HG03354 (cell line): ENCODE data around the gene EID2B.

ENCODE experiments used
- ATAC-seq: cut with Tn5 transposase; IDR thresholded peaks from one replicate; pipeline ENCODE4 v1.9.1; 2021; ENCODE audit warnings: mild to moderate bottlenecking; ENCODE audit not compliant: unreplicated experiment, poor library complexity, severe bottlenecking

The EID2B gene

GRCh38 chr19:39532233-39533002 lies at the start of gene EID2B:
Gene EID2B (minus strand): TSS chr19:39532852. CDS start chr19:39532802, 50 bp downstream.
- ATAC-seq = peak; percentile 86

GRCh38 chr19:39582442-39582841 lies 49.8 kb upstream of the EID2B start:
- ATAC-seq = no peak

- no peak for ATAC-seq
Measured at GRCh38 chr19:39568604-39569003, 36.0 kb upstream of the EID2B start.

- ATAC-seq = no peak
Measured at GRCh38 chr19:39566064-39566463, 33.4 kb upstream of the EID2B start.

- ATAC-seq = no peak
Measured at GRCh38 chr19:39563408-39563807, 30.8 kb upstream of the EID2B start.

GRCh38 chr19:39558624-39559117 lies 26.0 kb upstream of the EID2B start:
- no peak for ATAC-seq

GRCh38 chr19:39557811-39558623 lies 25.4 kb upstream of the EID2B start:
- no peak for ATAC-seq

GRCh38 chr19:39555883-39556282 lies 23.2 kb upstream of the EID2B start:
- ATAC-seq = no peak

GRCh38 chr19:39554701-39555311 lies 22.2 kb upstream of the EID2B start:
- no peak for ATAC-seq

GRCh38 chr19:39553082-39553652 lies 20.5 kb upstream of the EID2B start:
- ATAC-seq = no peak

GRCh38 chr19:39550197-39550596 lies 17.5 kb upstream of the EID2B start:
- ATAC-seq = no peak

- ATAC-seq = no peak
Measured at GRCh38 chr19:39546599-39546998, 13.9 kb upstream of the EID2B start.

- no peak for ATAC-seq
Measured at GRCh38 chr19:39544911-39545310, 12.3 kb upstream of the EID2B start.

- ATAC-seq = no peak
Measured at GRCh38 chr19:39544226-39544903, 11.7 kb upstream of the EID2B start.

GRCh38 chr19:39543477-39543857 lies 10.8 kb upstream of the EID2B start:
- ATAC-seq = no peak

- no peak for ATAC-seq
Measured at GRCh38 chr19:39542206-39542605, 9.6 kb upstream of the EID2B start.

GRCh38 chr19:39540333-39540673 lies 7.7 kb upstream of the EID2B start:
- ATAC-seq = no peak

GRCh38 chr19:39539518-39540332 lies 7.1 kb upstream of the EID2B start, which contains the start of gene EID2:
Gene EID2 (minus strand): TSS chr19:39540161. CDS start chr19:39540079, 82 bp downstream.
- peak; percentile 80 for ATAC-seq

- no peak for ATAC-seq
Measured at GRCh38 chr19:39539165-39539517, 6.5 kb upstream of the EID2B start.
